Ishikawa (cell line): ENCODE measurements around the gene SGPP1.

Experiments
- CEBPB ChIP-seq: IDR thresholded peaks from 2 replicates; pipeline ENCODE4 v1.6.1; 2012
- CREB1 ChIP-seq: IDR thresholded peaks from 2 replicates; pipeline ENCODE4 v1.6.1; 2012; ENCODE audit warnings: low read depth
- EGR1 ChIP-seq: IDR thresholded peaks from 2 replicates; pipeline ENCODE4 v1.6.1; 2012
- EP300 ChIP-seq: IDR thresholded peaks from 2 replicates; pipeline ENCODE4 v1.6.1; 2012; ENCODE audit warnings: borderline replicate concordance
- FOXM1 ChIP-seq: IDR thresholded peaks from 2 replicates; pipeline ENCODE4 v1.6.1; 2012; ENCODE audit warnings: low read depth, borderline replicate concordance
- MAX ChIP-seq: IDR thresholded peaks from 2 replicates; pipeline ENCODE4 v1.6.1; 2012
- NFIC ChIP-seq: IDR thresholded peaks from 2 replicates; pipeline ENCODE4 v1.6.1; 2012
- RAD21 ChIP-seq: IDR thresholded peaks from 2 replicates; pipeline ENCODE4 v1.6.1; 2012; ENCODE audit warnings: low read depth
- REST ChIP-seq: IDR thresholded peaks from 2 replicates; pipeline ENCODE4 v1.6.1; 2012; ENCODE audit warnings: low read depth, mild to moderate bottlenecking
- TAF1 ChIP-seq: IDR thresholded peaks from 2 replicates; pipeline ENCODE4 v1.6.1; 2012; ENCODE audit warnings: low read depth, mild to moderate bottlenecking
- TCF12 ChIP-seq: IDR thresholded peaks from 2 replicates; pipeline ENCODE4 v1.6.1; 2012; ENCODE audit warnings: low read depth
- TEAD4 ChIP-seq: IDR thresholded peaks from 2 replicates; pipeline ENCODE4 v1.6.1; 2012
- USF1 ChIP-seq: IDR thresholded peaks from 2 replicates; pipeline ENCODE4 v1.6.1; 2012
- YY1 ChIP-seq: IDR thresholded peaks from 2 replicates; pipeline ENCODE4 v1.6.1; 2012; ENCODE audit warnings: low read depth
- ZBTB7A ChIP-seq: IDR thresholded peaks from 2 replicates; pipeline ENCODE4 v1.6.1; 2012; ENCODE audit warnings: low read depth

SGPP1 gene

GRCh38 chr14:63685401-63685800, 42.5 kb downstream of the SGPP1 start:
- TF ChIP-seq FOXM1 (no peak), EP300 (no peak), EGR1 (no peak), REST (no peak), CEBPB (peak; percentile 58; the same call in 1 of the 2 replicates)

GRCh38 chr14:63682727-63683593, 44.9 kb downstream of the SGPP1 start:
- no peak for TF ChIP-seq TEAD4
- no peak for TF ChIP-seq CREB1
- TF ChIP-seq EGR1: no peak
- no peak for TF ChIP-seq RAD21
- TF ChIP-seq ZBTB7A: no peak

GRCh38 chr14:63678536-63678935, 49.3 kb downstream of the SGPP1 start:
- TF ChIP-seq TAF1: no peak
- no peak for TF ChIP-seq REST
- no peak for TF ChIP-seq EP300
- TF ChIP-seq MAX: no peak

GRCh38 chr14:63677891-63678379, 49.9 kb downstream of the SGPP1 start:
- no peak for TF ChIP-seq EP300
- no peak for TF ChIP-seq USF1
- TF ChIP-seq CREB1: no peak
- TF ChIP-seq TEAD4: no peak
- no peak for TF ChIP-seq NFIC
- TF ChIP-seq REST: no peak

GRCh38 chr14:63676615-63677014, 51.2 kb downstream of the SGPP1 start:
- TF ChIP-seq USF1: no peak
- no peak for TF ChIP-seq CREB1

GRCh38 chr14:63673886-63674497, 53.9 kb downstream of the SGPP1 start:
- TF ChIP-seq CEBPB: no peak
- no peak for TF ChIP-seq USF1
- TF ChIP-seq TCF12: no peak
- no peak for TF ChIP-seq MAX
- no peak for TF ChIP-seq EGR1
- TF ChIP-seq TAF1: no peak
- no peak for TF ChIP-seq YY1
- no peak for TF ChIP-seq FOXM1
- no peak for TF ChIP-seq ZBTB7A
- no peak for TF ChIP-seq NFIC
- no peak for TF ChIP-seq RAD21
